K562 (cell line): Measurements from ENCODE around the gene RNASE8. TPM values are rescaled to one million over a fixed set of nuclear protein-coding genes. Genes with fewer than 3 reads are reported as not detected.

Experiments used
- ATAC-seq: fragments of 200-7000 bp; cut with Tn5 transposase; 3 replicates; pipeline ENCODE4 v1.9.1; 2020; ENCODE audit warnings: moderate library complexity
- BruUV-seq: library from RNA; stranded (reverse); fragments of 400-500 nt; replicated peaks from 2 replicates; lab custom pipeline; 2021; lab: Mats Ljungman, UMichigan
- CTCF ChIA-PET: fragments of 300-600 bp; formaldehyde crosslinking; extraction: SDS; loops from one replicate; lab custom pipeline; 2021; ENCODE audit warnings: low intra/inter-chr PET ratio; lab: Yijun Ruan, JAX
- POLR2A ChIA-PET: fragments of 300-600, 350-650 bp; sonication (Branson Sonifier 250); formaldehyde crosslinking; extraction: SDS; loops from one replicate; lab custom pipeline; 2021; ENCODE audit warnings: antibody characterized with exemption, inconsistent platforms; lab: Yijun Ruan, JAX
- DNase-seq, 4 experiments: peaks; one replicate each; pipeline versions ENCODE4 v3.0.0 to v3.0.0-alpha.2; 2011 to 2018; ENCODE audit warnings: low spot score in 3 of 4, mixed read lengths in 3 of 4; ENCODE audit errors: extremely low read depth in 1 of 4
- FAIRE-seq: peaks from 2 replicates; lab custom pipeline; 2011; peaks lifted over from hg19 to GRCh38; lab: Jason Lieb, UNC
- H2AFZ ChIP-seq: 2 replicates; pipeline ENCODE4 v1.6.0; 2011; ENCODE audit warnings: low read depth, low read length, control low read depth, inconsistent platforms
- H3K27ac ChIP-seq: fragments of 200-600 bp; 3 replicates; pipeline ENCODE4 v1.8.0; 2011; ENCODE audit warnings: low read depth, mild to moderate bottlenecking, control low read depth, inconsistent platforms, low read length, moderate library complexity, mixed read lengths; ENCODE audit errors: extremely low read depth
- H3K27me3 ChIP-seq, 2 experiments: fragments of 300-600 bp in 1 of 2; 2 replicates in 1 of 2; 3 replicates in 1 of 2; pipeline versions ENCODE4 v1.6.0 to v1.8.0; 2011; ENCODE audit warnings: inconsistent platforms in 2 of 2, low read length in 2 of 2, mild to moderate bottlenecking in 1 of 2, mixed read lengths in 1 of 2, moderate library complexity in 1 of 2; ENCODE audit not compliant: control insufficient read depth in 2 of 2, insufficient read depth in 2 of 2
- H3K36me3 ChIP-seq: fragments of 300-600 bp; 3 replicates; pipeline ENCODE4 v1.8.0; 2011; ENCODE audit warnings: mild to moderate bottlenecking, low read length, inconsistent platforms; ENCODE audit not compliant: control insufficient read depth, insufficient read depth
- H3K4me1 ChIP-seq, 2 experiments: fragments of 200-600 bp in 1 of 2; replicated peaks in 1 of 2; 2 replicates in 1 of 2; 3 replicates in 1 of 2; pipeline versions ENCODE4 v1.5.1 to v1.8.0; 2011; ENCODE audit warnings: inconsistent platforms in 2 of 2, low read length in 2 of 2, mild to moderate bottlenecking in 1 of 2, mixed read lengths in 1 of 2, moderate library complexity in 1 of 2; ENCODE audit not compliant: control insufficient read depth in 2 of 2, insufficient read depth in 2 of 2
- H3K4me2 ChIP-seq: 2 replicates; pipeline ENCODE4 v1.6.1; 2011; ENCODE audit warnings: low read length, control low read depth, inconsistent platforms, mixed read lengths; ENCODE audit not compliant: insufficient read depth
- H3K4me3 ChIP-seq: fragments of 200-600 bp; sonication (generic), shearing (Covaris generic); 2 replicates; pipeline ENCODE4 v1.5.1; 2016; ENCODE audit warnings: control low read depth, inconsistent platforms
- H3K79me2 ChIP-seq: fragments of 200-600 bp; 3 replicates; pipeline ENCODE4 v1.8.0; 2011; ENCODE audit warnings: low read length, inconsistent platforms; ENCODE audit not compliant: control insufficient read depth, insufficient read depth
- H3K9ac ChIP-seq, 2 experiments: 2 replicates each; pipeline versions ENCODE4 v1.6.0 to v1.6.1; 2011; ENCODE audit warnings: low read depth in 2 of 2, low read length in 2 of 2, control low read depth in 1 of 2, inconsistent platforms in 1 of 2, mild to moderate bottlenecking in 1 of 2, mixed read lengths in 1 of 2; ENCODE audit not compliant: insufficient read depth in 1 of 2
- H3K9me1 ChIP-seq: one replicate; pipeline ENCODE4 v1.6.0; 2011; ENCODE audit warnings: inconsistent platforms, mild to moderate bottlenecking, low read length, moderate library complexity; ENCODE audit not compliant: control insufficient read depth, insufficient read depth
- H3K9me3 ChIP-seq: replicated peaks from 2 replicates; pipeline ENCODE4 v1.5.1; 2011; ENCODE audit warnings: low read depth, low read length, inconsistent platforms; ENCODE audit not compliant: control insufficient read depth, insufficient read depth
- H4K20me1 ChIP-seq: replicated peaks from 2 replicates; pipeline ENCODE4 v1.6.1; 2011; ENCODE audit warnings: low read length, inconsistent platforms, mixed read lengths; ENCODE audit not compliant: control insufficient read depth, insufficient read depth
- ARID1B ChIP-seq: fragments of 450-650 bp; IDR thresholded peaks from 2 replicates; pipeline ENCODE4 v1.6.1; 2016; ENCODE audit warnings: antibody characterized with exemption, mild to moderate bottlenecking, inconsistent platforms
- ATF7 ChIP-seq: fragments of 450-650 bp; IDR thresholded peaks from 2 replicates; pipeline ENCODE4 v1.7.1; 2014; ENCODE audit warnings: mild to moderate bottlenecking, moderate library complexity
- EP300 ChIP-seq: IDR thresholded peaks from 2 replicates; pipeline ENCODE4 v1.6.1; 2012; ENCODE audit warnings: low read length, improper control_type of control experiment
- HCFC1 ChIP-seq: IDR thresholded peaks from 2 replicates; pipeline ENCODE4 v1.6.1; 2012; ENCODE audit warnings: low read depth, low read length, improper control_type of control experiment
- HLTF ChIP-seq: fragments of 450-650 bp; IDR thresholded peaks from 2 replicates; pipeline ENCODE4 v1.6.1; 2016
- MTA1 ChIP-seq: fragments of 450-650 bp; IDR thresholded peaks from 2 replicates; pipeline ENCODE4 v1.6.1; 2017; ENCODE audit warnings: borderline replicate concordance
- MTA2 ChIP-seq: fragments of 450-650 bp; IDR thresholded peaks from 2 replicates; pipeline ENCODE4 v1.6.1; 2016; ENCODE audit warnings: low read depth
- MYC ChIP-seq, 2 experiments: fragments of 250-450 bp in 1 of 2; sonication (Bioruptor Pico) in 1 of 2; IDR thresholded peaks; 2 replicates each; pipeline versions ENCODE4 v1.5.1 to v1.6.1; 2012 to 2021; ENCODE audit warnings: low read depth in 2 of 2, borderline replicate concordance in 1 of 2, improper control_type of control experiment in 1 of 2, low read length in 1 of 2, mild to moderate bottlenecking in 1 of 2, moderate library complexity in 1 of 2
- NELFE ChIP-seq: IDR thresholded peaks from 2 replicates; pipeline ENCODE4 v1.6.1; 2011; ENCODE audit warnings: mild to moderate bottlenecking; ENCODE audit not compliant: insufficient read depth, insufficient read length
- RAD21 ChIP-seq, 2 experiments: fragments of 250-450 bp in 1 of 2; fragments of 450-650 bp in 1 of 2; sonication (Bioruptor Pico) in 1 of 2; formaldehyde crosslinking in 1 of 2; IDR thresholded peaks in 1 of 2; conservative IDR thresholded peaks in 1 of 2; 2 replicates each; pipeline versions ENCODE4 v1.4.0 to v1.8.0; 2020 to 2022; ENCODE audit warnings: mild to moderate bottlenecking in 2 of 2, moderate library complexity in 1 of 2
- RCOR1 ChIP-seq, 2 experiments: IDR thresholded peaks; 2 replicates each; pipeline ENCODE4 v1.6.1; 2012; ENCODE audit warnings: low read depth in 2 of 2, low read length in 2 of 2, borderline replicate concordance in 1 of 2, improper control_type of control experiment in 1 of 2
- SRSF9 ChIP-seq: fragments of 200-400 bp; formaldehyde crosslinking; IDR thresholded peaks from 2 replicates; pipeline ENCODE4 v1.6.1; 2017; ENCODE audit warnings: low read depth, low read length, borderline replicate concordance
- TEAD1 ChIP-seq, 2 experiments: fragments of 450-650 bp in 1 of 2; sonication (generic) in 1 of 2; formaldehyde crosslinking; IDR thresholded peaks; 2 replicates each; pipeline versions ENCODE4 v1.4.0 to v1.8.0; 2020 to 2022; ENCODE audit warnings: mild to moderate bottlenecking in 2 of 2, missing genetic modification reagents in 1 of 2
- WHSC1 ChIP-seq: IDR thresholded peaks from one replicate; pipeline ENCODE4 v1.6.1; 2012; ENCODE audit warnings: low read length, control low read depth, inconsistent platforms
- ZNF444 ChIP-seq: fragments of 250-450 bp; sonication (Bioruptor Pico); IDR thresholded peaks from 2 replicates; pipeline ENCODE4 v1.4.0; 2020; ENCODE audit warnings: mild to moderate bottlenecking, moderate library complexity
- WGBS: fragments of 100-300 bp; shearing (Covaris generic); methylation state at CpG from one replicate; pipeline ENCODE4 v1.1.6; 2016; ENCODE audit warnings: low coverage, mixed read lengths; ENCODE audit not compliant: insufficient coverage; ENCODE audit errors: missing lambda C conversion rate; 5-methylcytosine and 5-hydroxymethylcytosine counted together
- in situ Hi-C: fragments of 300-500 bp; cut with MboI; formaldehyde crosslinking; loops from 4 replicates; pipeline ENCODE4 v1.15.0; 2018; ENCODE audit warnings: inconsistent platforms, mixed read lengths
- intact Hi-C: fragments of 100-400 bp; cut with micrococcal nuclease; formaldehyde crosslinking; loops from 2 replicates; pipeline ENCODE4 v1.14.2; 2022
- polyA plus RNA-seq, 8 experiments: library from polyadenylated mRNA; depleted of rRNA in 4 of 8; stranded (reverse) in 5 of 8; unstranded in 3 of 8; fragments of >200 nt; fragmentation: Nextera tagmentation in 2 of 8; fragmentation: Illumina TruSeq in 1 of 8; extraction: Ambion mirVana in 2 of 8; extraction: Trizol in 1 of 8; gene quantifications; 2 replicates each; pipeline versions ENCODE4 v1.2.1 to v1.2.3, GENCODE V29; 2011 to 2014; ENCODE audit warnings: inconsistent platforms in 1 of 8, missing spikeins in 1 of 8
- total RNA-seq, 7 experiments: library from RNA; depleted of rRNA in 6 of 7; stranded (reverse); fragments of >200 nt in 6 of 7; fragmentation: Illumina TruSeq in 2 of 7; extraction: Trizol in 2 of 7; gene quantifications; 2 replicates each; pipeline versions ENCODE4 v1.2.1 to v1.2.3, GENCODE V29; 2011 to 2021; ENCODE audit warnings: low replicate concordance in 1 of 7
- TF ChIP-seq, protein P1 (sequence below): IDR thresholded peaks from 2 replicates; pipeline ENCODE4 v1.6.1; 2011; ENCODE audit warnings: borderline replicate concordance, low read depth, mild to moderate bottlenecking, moderate library complexity, low read length; ENCODE audit not compliant: insufficient read depth, poor library complexity, severe bottlenecking
- TF ChIP-seq, protein P2 (sequence below): sonication (generic); formaldehyde crosslinking; IDR thresholded peaks from 2 replicates; pipeline ENCODE4 v1.8.0; 2022; ENCODE audit warnings: missing genetic modification reagents, mild to moderate bottlenecking, moderate library complexity, borderline replicate concordance
- TF ChIP-seq, protein P3 (sequence below): sonication (generic); formaldehyde crosslinking; IDR thresholded peaks from 2 replicates; pipeline ENCODE4 v1.9.0; 2022; ENCODE audit warnings: mild to moderate bottlenecking, missing genetic modification reagents

Gene RNASE8
- total and polyA plus RNA-seq, 9 of the 15 experiments (the other 6 are each of a cell fraction or from before 2014, with no cell fraction given), result not detected

DNA sequence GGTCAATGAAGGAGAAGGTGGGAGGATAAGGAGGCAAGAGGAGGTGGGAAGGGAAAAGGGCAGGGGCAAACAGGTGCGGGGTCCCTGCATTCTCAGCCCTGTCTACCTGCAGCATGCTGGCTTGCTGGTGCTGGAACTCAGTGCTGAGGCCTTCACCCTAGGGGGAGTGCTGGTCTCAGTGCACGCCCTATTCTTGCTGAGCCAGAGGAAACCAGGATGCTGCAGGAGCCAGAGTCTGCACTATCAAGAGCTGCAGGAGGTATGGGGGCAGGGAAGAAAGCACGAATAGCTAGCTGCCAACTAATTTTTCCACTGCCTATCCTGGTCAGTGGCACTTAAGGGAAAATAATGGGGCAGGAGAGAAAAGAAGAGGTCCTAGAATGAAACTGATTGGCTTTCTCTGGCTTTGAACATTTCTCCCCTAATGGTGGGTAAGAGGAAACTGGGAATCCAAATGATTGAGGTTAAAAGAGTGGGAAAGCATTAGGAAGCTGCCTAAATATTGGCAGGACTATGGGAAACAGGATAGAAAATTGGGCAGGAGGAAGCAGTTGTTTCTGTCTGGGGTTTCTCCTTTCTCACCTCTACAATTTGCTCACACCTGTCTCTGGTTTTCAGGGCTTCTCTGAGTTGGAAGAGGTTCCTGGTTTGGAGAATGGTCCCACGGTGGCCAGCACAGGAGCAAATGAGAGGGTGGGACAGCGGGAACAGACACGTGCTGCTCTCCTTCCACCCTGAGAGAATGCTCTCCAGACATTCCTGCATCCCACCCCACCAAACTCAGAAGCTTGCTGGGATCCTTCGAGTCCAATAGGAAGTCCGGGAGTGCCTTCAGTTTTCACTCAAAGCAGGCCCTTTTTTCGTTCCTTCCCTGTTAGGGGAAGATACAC is 45.1 kb downstream of the RNASE8 start:
- Histone ChIP-seq H3K4me2 (peak overlapping the region; percentile 87), H3K4me1 (peaks cover 44 to 61% of the 10 kb centered on the region in 2 experiments), H2AFZ (peak overlapping the region; percentile 83), H3K27me3 (no peaks in the 10 kb centered on the region), H3K4me3 (peak overlapping the region; percentile 42), H3K27ac (peak overlapping the region; percentile 96), H3K9me3 (no peaks in the 10 kb centered on the region), H3K36me3 (no peaks in the 10 kb centered on the region), H3K9me1 (no peaks in the 10 kb centered on the region), H3K79me2 (0 out of 3 replicates have a peak, but pooled peaks cover 6% of the 10 kb centered on the region), H4K20me1 (no peaks in the 10 kb centered on the region), H3K9ac (peak overlapping the region; percentile 86 to 92)
- intact Hi-C loops, result no loop called here
- in situ Hi-C loops, result no loop called here
- TSS peak; percentile 68 for BruUV-seq
- POLR2A ChIA-PET, result interaction anchor here (0.7 to 1.5 kb wide), 2 partner anchors 32 to 131 kb away, joined by 3 to 4 read pairs; partner anchors contain the start of gene ARHGEF40
- peak; percentile 50 for ATAC-seq
- CTCF ChIA-PET, result interaction anchor here (5.3 kb wide), 1 partner anchor 34 kb away, joined by 54 read pairs; the partner anchor contains the start of gene ARHGEF40
- WGBS, result 2% methylated on average over 8 of the region's 9 CpGs
- peak; percentile 73 for FAIRE-seq
- DNase-seq, result peak; percentile 31 to 79 (median 47)
- TF ChIP-seq, protein P1, sequence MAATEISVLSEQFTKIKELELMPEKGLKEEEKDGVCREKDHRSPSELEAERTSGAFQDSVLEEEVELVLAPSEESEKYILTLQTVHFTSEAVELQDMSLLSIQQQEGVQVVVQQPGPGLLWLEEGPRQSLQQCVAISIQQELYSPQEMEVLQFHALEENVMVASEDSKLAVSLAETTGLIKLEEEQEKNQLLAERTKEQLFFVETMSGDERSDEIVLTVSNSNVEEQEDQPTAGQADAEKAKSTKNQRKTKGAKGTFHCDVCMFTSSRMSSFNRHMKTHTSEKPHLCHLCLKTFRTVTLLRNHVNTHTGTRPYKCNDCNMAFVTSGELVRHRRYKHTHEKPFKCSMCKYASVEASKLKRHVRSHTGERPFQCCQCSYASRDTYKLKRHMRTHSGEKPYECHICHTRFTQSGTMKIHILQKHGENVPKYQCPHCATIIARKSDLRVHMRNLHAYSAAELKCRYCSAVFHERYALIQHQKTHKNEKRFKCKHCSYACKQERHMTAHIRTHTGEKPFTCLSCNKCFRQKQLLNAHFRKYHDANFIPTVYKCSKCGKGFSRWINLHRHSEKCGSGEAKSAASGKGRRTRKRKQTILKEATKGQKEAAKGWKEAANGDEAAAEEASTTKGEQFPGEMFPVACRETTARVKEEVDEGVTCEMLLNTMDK, result peak; percentile 28
- TF ChIP-seq, protein P2, sequence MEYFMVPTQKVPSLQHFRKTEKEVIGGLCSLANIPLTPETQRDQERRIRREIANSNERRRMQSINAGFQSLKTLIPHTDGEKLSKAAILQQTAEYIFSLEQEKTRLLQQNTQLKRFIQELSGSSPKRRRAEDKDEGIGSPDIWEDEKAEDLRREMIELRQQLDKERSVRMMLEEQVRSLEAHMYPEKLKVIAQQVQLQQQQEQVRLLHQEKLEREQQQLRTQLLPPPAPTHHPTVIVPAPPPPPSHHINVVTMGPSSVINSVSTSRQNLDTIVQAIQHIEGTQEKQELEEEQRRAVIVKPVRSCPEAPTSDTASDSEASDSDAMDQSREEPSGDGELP (CRISPR knock-in tag), result 0 out of 2 replicates have a peak, but pooled peaks have one; percentile 6
- TF ChIP-seq MTA2 (no peak), MYC (IDR thresholded peaks at IDR 0.05; ENCODE audit: low read depth, low read length) (0 out of 2 replicates have a peak, but pooled peaks have one; percentile 23), MYC (CRISPR knock-in tag; IDR thresholded peaks at IDR 0.05; ENCODE audit: borderline replicate concordance, low read depth) (no peak), WHSC1 (no peak), ARID1B (peak; percentile 12; the same call in 1 of the 2 replicates), HCFC1 (no peak), ATF7 (no peak), SRSF9 (no peak), EP300 (no peak), HLTF (no peak), TEAD1 (CRISPR knock-in tag; IDR thresholded peaks at IDR 0.05) (no peak), ZNF444 (no peak), RCOR1 (IDR thresholded peaks at IDR 0.05; ENCODE audit: borderline replicate concordance in 1 of 2, low read depth in 2 of 2, low read length in 2 of 2) (0 out of 4 replicates have a peak, but pooled peaks of 1 of the 2 experiments have one; percentile 28), NELFE (no peak), MTA1 (no peak), RAD21 (CRISPR knock-in tag; conservative IDR thresholded peaks at IDR 0.05 in 1 of 2, IDR thresholded peaks at IDR 0.05 in 1 of 2) (peak in 1 of 2 experiments; percentile 21; a peak in 1 of 4 replicates)
- TF ChIP-seq, protein P3, sequence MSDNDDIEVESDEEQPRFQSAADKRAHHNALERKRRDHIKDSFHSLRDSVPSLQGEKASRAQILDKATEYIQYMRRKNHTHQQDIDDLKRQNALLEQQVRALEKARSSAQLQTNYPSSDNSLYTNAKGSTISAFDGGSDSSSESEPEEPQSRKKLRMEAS (CRISPR knock-in tag), result no peak
